ENCODE results near the gene IWS1.
"Not testable (repeated sequence)": the region's sequence is repeated elsewhere in the genome, so short reads cannot be mapped to it uniquely, and the experiment has no call there.

IWS1 gene

GRCh38 chr2:127561371-127561770 lies 35.1 kb upstream of the IWS1 start:
- H3K27ac ChIP-seq, result no peak overlapping the region
- DNase-seq (ENCODE audit: low read depth, low spot score), result no peak

GRCh38 chr2:127560931-127561280 lies 34.6 kb upstream of the IWS1 start:
- H3K27ac ChIP-seq, result no peak overlapping the region
- DNase-seq (ENCODE audit: low read depth, low spot score), result no peak

GRCh38 chr2:127560201-127560930 lies 34.1 kb upstream of the IWS1 start:
- DNase-seq (ENCODE audit: low read depth, low spot score), result no peak

GRCh38 chr2:127559454-127559853 lies 33.2 kb upstream of the IWS1 start:
- no peak for DNase-seq (ENCODE audit: low read depth, low spot score)
- H3K27ac ChIP-seq, result no peak overlapping the region

More at GRCh38 chr2:127560201-127560930, 34.1 kb upstream of the IWS1 start:
- H3K27ac ChIP-seq, result no peak overlapping the region

GRCh38 chr2:127558911-127559310 lies 32.6 kb upstream of the IWS1 start:
- no peak for DNase-seq (ENCODE audit: low read depth, low spot score)
- no peak overlapping the region for H3K27ac ChIP-seq

GRCh38 chr2:127552846-127553245 lies 26.6 kb upstream of the IWS1 start:
- H3K27ac ChIP-seq, result no peak overlapping the region
- no peak for DNase-seq (ENCODE audit: low read depth, low spot score)

- no peak overlapping the region for H3K27ac ChIP-seq
- DNase-seq (ENCODE audit: low read depth, low spot score), result no peak
These were observed 26.0 kb upstream of the IWS1 start for GRCh38 chr2:127552336-127552735.

GRCh38 chr2:127551221-127551930 lies 25.1 kb upstream of the IWS1 start:
- no peak overlapping the region for H3K27ac ChIP-seq
- DNase-seq (ENCODE audit: low read depth, low spot score), result no peak

- no peak for DNase-seq (ENCODE audit: low read depth, low spot score)
- H3K27ac ChIP-seq, result no peak overlapping the region
These were observed 20.5 kb upstream of the IWS1 start for GRCh38 chr2:127546797-127547196.

GRCh38 chr2:127545796-127546195 lies 19.5 kb upstream of the IWS1 start:
- H3K27ac ChIP-seq, result no peak overlapping the region

GRCh38 chr2:127545189-127545588 lies 18.9 kb upstream of the IWS1 start:
- DNase-seq (ENCODE audit: low read depth, low spot score), result no peak
- no peak overlapping the region for H3K27ac ChIP-seq

More at GRCh38 chr2:127545796-127546195, 19.5 kb upstream of the IWS1 start:
- no peak for DNase-seq (ENCODE audit: low read depth, low spot score)

- not testable (repeated sequence) for H3K27ac ChIP-seq; DNase-seq (ENCODE audit: low read depth, low spot score)
These were observed 16.8 kb upstream of the IWS1 start for GRCh38 chr2:127543013-127543501.

- H3K27ac ChIP-seq, result no peak overlapping the region
- DNase-seq (ENCODE audit: low read depth, low spot score), result no peak
These were observed 15.9 kb upstream of the IWS1 start for GRCh38 chr2:127542231-127542630.

- H3K27ac ChIP-seq, result no peak overlapping the region
- no peak for DNase-seq (ENCODE audit: low read depth, low spot score)
These were observed 15.5 kb upstream of the IWS1 start for GRCh38 chr2:127541809-127542208.

GRCh38 chr2:127537644-127538043 lies 11.4 kb upstream of the IWS1 start:
- H3K27ac ChIP-seq, result no peak overlapping the region
- no peak for DNase-seq (ENCODE audit: low read depth, low spot score)

- H3K27ac ChIP-seq, result no peak overlapping the region
- no peak for DNase-seq (ENCODE audit: low read depth, low spot score)
These were observed 10.6 kb upstream of the IWS1 start for GRCh38 chr2:127536707-127537541.

GRCh38 chr2:127535918-127536317 lies 9.6 kb upstream of the IWS1 start:
- H3K27ac ChIP-seq, result no peak overlapping the region
- DNase-seq (ENCODE audit: low read depth, low spot score), result no peak

GRCh38 chr2:127535422-127535901 lies 9.2 kb upstream of the IWS1 start, which contains the start of gene MYO7B:
TSS of gene MYO7B (plus strand) at chr2:127535683. CDS start at chr2:127559723, 24,040 bp downstream.
- no peak for DNase-seq (ENCODE audit: low read depth, low spot score)
- H3K27ac ChIP-seq, result no peak within 1 kb of the TSS

GRCh38 chr2:127532296-127532695 lies 6.0 kb upstream of the IWS1 start:
- no peak overlapping the region for H3K27ac ChIP-seq

GRCh38 chr2:127531221-127531648 lies 4.9 kb upstream of the IWS1 start:
- DNase-seq (ENCODE audit: low read depth, low spot score), result no peak
- H3K27ac ChIP-seq, result peak overlapping the region; percentile 68

More at GRCh38 chr2:127532296-127532695, 6.0 kb upstream of the IWS1 start:
- DNase-seq (ENCODE audit: low read depth, low spot score), result no peak
